ENCODE data around the gene SS18L1.

- no peak for TF ChIP-seq CTCF (IDR thresholded peaks at IDR 0.05)
- TF ChIP-seq POLR2A (IDR thresholded peaks at IDR 0.05) = peak in 1 of 2 donors; percentile 34
These were observed 22.4 kb upstream of the SS18L1 start for GRCh38 chr20:62120990-62121775.

Measured in uterus (tissue), 2 donors.